ENCODE data around the gene JAZF1. TPM values are rescaled to one million over a fixed set of nuclear protein-coding genes. Genes with fewer than 3 reads are reported as not detected.

Gene JAZF1
- total and polyA plus RNA-seq, 11 donors = 10.3 to 46.2 (median 26.8) TPM

- no peaks in the 10 kb centered on the region for H3K9me3 ChIP-seq
Measured at GRCh38 chr7:27901028-27901760, 279.4 kb downstream of the JAZF1 start.

GRCh38 chr7:27900006-27900405, 280.6 kb downstream of the JAZF1 start:
- intact Hi-C loops (cut with DNase I) = no loop called here

More at GRCh38 chr7:27901028-27901760, 279.4 kb downstream of the JAZF1 start:
- H3K27ac ChIP-seq = peak overlapping the region in 5 of 12 donors; percentile 11 to 89 (median 35)
- H3K27me3 ChIP-seq = no peaks in the 10 kb centered on the region
- WGBS, 4 donors = 47 to 63% (median 52%) methylated on average over 5 of the region's 5 CpGs
- intact Hi-C loops (cut with DNase I) = no loop called here
- no peaks in the 10 kb centered on the region for H3K36me3 ChIP-seq
- ATAC-seq (peak in 1 of 4 donors; percentile 28), DNase-seq (no peak)
- peak overlapping the region in 9 of 12 donors; percentile 1 to 40 (median 24) for H3K4me3 ChIP-seq
- TF ChIP-seq POLR2A (IDR thresholded peaks at IDR 0.05) (no peak), CTCF (IDR thresholded peaks at IDR 0.05) (no peak)
- peaks cover 0 to 44% (median 7%) of the 10 kb centered on the region in 12 donors for H3K4me1 ChIP-seq

GRCh38 chr7:27899601-27900000, 281.0 kb downstream of the JAZF1 start:
- 96 to 100% (median 100%) methylated on average over 2 of the region's 2 CpGs for WGBS, 4 donors
- Histone ChIP-seq H3K36me3 (peaks cover 0 to 5% (median under 1%) of the 10 kb centered on the region in 9 donors), H3K4me1 (peaks cover 0 to 57% (median 7%) of the 10 kb centered on the region in 12 donors), H3K9me3 (no peaks in the 10 kb centered on the region), H3K4me3 (no peak overlapping the region), H3K27ac (no peak overlapping the region), H3K27me3 (no peaks in the 10 kb centered on the region)
- no peak for DNase-seq
- ATAC-seq = no peak
- intact Hi-C loops (cut with DNase I) = no loop called here
- TF ChIP-seq CTCF (IDR thresholded peaks at IDR 0.05) = no peak
- TF ChIP-seq POLR2A (IDR thresholded peaks at IDR 0.05) = no peak

More at GRCh38 chr7:27900006-27900405, 280.6 kb downstream of the JAZF1 start:
- H3K4me1 ChIP-seq = peaks cover 0 to 55% (median 7%) of the 10 kb centered on the region in 12 donors
- DNase-seq (no peak), ATAC-seq (no peak)
- no peaks in the 10 kb centered on the region for H3K27me3 ChIP-seq
- peaks cover 0 to 2% (median 0%) of the 10 kb centered on the region in 9 donors for H3K36me3 ChIP-seq
- no peak for TF ChIP-seq POLR2A (IDR thresholded peaks at IDR 0.05)
- TF ChIP-seq CTCF (IDR thresholded peaks at IDR 0.05) = no peak
- 87 to 96% (median 94%) methylated on average over 6 of the region's 6 CpGs for WGBS, 4 donors
- peak overlapping the region in 1 of 12 donors; percentile 89 for H3K27ac ChIP-seq
- H3K4me3 ChIP-seq = no peak overlapping the region
- no peaks in the 10 kb centered on the region for H3K9me3 ChIP-seq

GRCh38 chr7:27897441-27897847, 283.2 kb downstream of the JAZF1 start:
- no peaks in the 10 kb centered on the region for H3K27me3 ChIP-seq
- H3K4me3 ChIP-seq = no peak overlapping the region
- ATAC-seq (peak in 3 of 4 donors; percentile 37 to 78 (median 58)), DNase-seq (no peak)
- H3K4me1 ChIP-seq = peaks cover 0 to 57% (median 7%) of the 10 kb centered on the region in 12 donors
- no peak overlapping the region for H3K27ac ChIP-seq
- 64 to 75% (median 66%) methylated on average over 10 of the region's 10 CpGs for WGBS, 4 donors
- H3K9me3 ChIP-seq = no peaks in the 10 kb centered on the region
- H3K36me3 ChIP-seq = peaks cover 0 to 25% (median 16%) of the 10 kb centered on the region in 9 donors
- intact Hi-C loops (cut with DNase I) = no loop called here
- TF ChIP-seq CTCF (IDR thresholded peaks at IDR 0.05) (no peak), POLR2A (IDR thresholded peaks at IDR 0.05) (no peak)
